ENCODE data around the gene CXCL5. TPM values are rescaled to one million over a fixed set of nuclear protein-coding genes. Genes with fewer than 3 reads are reported as not detected.

Gene CXCL5
- total RNA-seq, 6 experiments from 2014 or later: 0.10 to 1.00 (median 0.19) TPM; not detected in 3

DNA sequence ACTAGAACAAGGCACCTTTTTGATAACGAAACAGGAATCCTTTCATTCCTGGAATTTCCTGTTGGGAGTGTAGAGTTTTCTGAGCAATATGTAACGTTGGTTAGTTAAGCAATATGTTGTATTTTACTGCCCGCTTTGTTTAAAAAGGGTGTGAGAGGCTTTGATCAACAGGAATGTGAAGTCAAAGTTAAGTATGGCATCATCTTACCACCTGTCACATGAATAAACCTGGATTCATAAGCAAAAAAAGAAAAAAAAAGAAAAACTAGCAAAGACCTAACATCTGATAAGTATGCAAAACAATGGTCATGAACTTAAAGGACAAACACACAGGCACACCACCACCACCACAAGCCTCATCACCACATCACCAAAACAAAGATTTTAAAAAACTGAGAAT lies 7.1 kb upstream of the CXCL5 start:
- Histone ChIP-seq H3K4me3 (no peak overlapping the region), H3K9me3 (no peaks in the 10 kb centered on the region), H3K27ac (no peak overlapping the region), H3K4me1 (no peaks in the 10 kb centered on the region), H3K36me3 (no peaks in the 10 kb centered on the region), H3K27me3 (no peaks in the 10 kb centered on the region)
- no peak for DNase-seq
- 15% methylated on average over 3 of the region's 3 CpGs for WGBS (ENCODE audit: insufficient coverage, low coverage, low lambda C conversion rate, missing lambda C conversion rate)
- ATAC-seq: peak in 3 of 4 donors; percentile 29 to 78 (median 56)
- intact Hi-C loops (cut with DNase I): no loop called here
- TF ChIP-seq POLR2A (IDR thresholded peaks at IDR 0.05): no peak
- TF ChIP-seq, protein P1, sequence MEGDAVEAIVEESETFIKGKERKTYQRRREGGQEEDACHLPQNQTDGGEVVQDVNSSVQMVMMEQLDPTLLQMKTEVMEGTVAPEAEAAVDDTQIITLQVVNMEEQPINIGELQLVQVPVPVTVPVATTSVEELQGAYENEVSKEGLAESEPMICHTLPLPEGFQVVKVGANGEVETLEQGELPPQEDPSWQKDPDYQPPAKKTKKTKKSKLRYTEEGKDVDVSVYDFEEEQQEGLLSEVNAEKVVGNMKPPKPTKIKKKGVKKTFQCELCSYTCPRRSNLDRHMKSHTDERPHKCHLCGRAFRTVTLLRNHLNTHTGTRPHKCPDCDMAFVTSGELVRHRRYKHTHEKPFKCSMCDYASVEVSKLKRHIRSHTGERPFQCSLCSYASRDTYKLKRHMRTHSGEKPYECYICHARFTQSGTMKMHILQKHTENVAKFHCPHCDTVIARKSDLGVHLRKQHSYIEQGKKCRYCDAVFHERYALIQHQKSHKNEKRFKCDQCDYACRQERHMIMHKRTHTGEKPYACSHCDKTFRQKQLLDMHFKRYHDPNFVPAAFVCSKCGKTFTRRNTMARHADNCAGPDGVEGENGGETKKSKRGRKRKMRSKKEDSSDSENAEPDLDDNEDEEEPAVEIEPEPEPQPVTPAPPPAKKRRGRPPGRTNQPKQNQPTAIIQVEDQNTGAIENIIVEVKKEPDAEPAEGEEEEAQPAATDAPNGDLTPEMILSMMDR (IDR thresholded peaks at IDR 0.05): no peak

DNA sequence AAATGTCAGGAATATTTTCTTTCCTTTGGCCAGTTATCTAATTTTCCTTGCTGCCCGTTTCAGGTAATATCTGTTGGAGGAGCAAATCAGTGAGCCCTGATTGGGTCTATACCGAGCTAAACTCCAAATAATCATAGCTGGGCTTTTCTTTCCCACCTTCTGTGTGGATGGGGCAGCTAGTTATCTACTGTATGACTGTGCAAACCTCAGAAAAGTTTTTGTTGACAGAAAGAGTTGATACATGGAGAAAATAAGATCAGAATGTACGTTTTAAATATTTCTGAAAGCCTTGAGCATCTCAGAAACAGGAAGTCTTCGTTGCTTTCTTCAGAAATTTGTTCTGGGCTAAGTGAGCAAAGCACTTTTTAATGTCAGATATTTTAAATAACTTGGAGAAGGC lies 6.2 kb upstream of the CXCL5 start:
- Histone ChIP-seq H3K36me3 (no peaks in the 10 kb centered on the region), H3K27me3 (no peaks in the 10 kb centered on the region), H3K4me1 (no peaks in the 10 kb centered on the region), H3K4me3 (no peak overlapping the region), H3K9me3 (no peaks in the 10 kb centered on the region), H3K27ac (no peak overlapping the region)
- ATAC-seq (no peak), DNase-seq (no peak)
- 48% methylated on average over 4 of the region's 4 CpGs for WGBS (ENCODE audit: insufficient coverage, low coverage, low lambda C conversion rate, missing lambda C conversion rate)
- no peak for TF ChIP-seq POLR2A (IDR thresholded peaks at IDR 0.05)
- TF ChIP-seq, protein P1 (IDR thresholded peaks at IDR 0.05): no peak
- intact Hi-C loops (cut with DNase I): no loop called here

DNA sequence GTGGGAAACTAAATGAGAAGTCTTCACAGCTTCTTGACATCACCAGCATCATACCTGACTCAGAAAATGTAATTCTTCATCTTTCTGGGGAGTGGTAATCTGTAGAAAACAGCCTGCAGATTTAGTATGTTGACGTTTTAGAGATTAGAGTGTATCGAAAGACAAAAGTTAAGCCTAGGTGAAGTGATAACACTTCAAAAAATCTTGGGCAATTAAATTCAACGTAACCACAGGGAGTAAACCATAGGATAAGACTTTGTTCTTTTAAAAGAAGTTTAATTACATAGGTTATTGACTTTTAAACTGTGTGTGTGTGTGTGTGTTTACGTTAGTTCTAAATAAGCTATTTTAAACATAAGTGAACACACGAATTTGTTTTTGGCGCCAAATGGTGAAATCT lies 1.8 kb upstream of the CXCL5 start:
- TF ChIP-seq, protein P1 (IDR thresholded peaks at IDR 0.05): no peak
- no peak for TF ChIP-seq POLR2A (IDR thresholded peaks at IDR 0.05)
- intact Hi-C loops (cut with DNase I): no loop called here
- Histone ChIP-seq H3K4me3 (no peak overlapping the region), H3K27ac (no peak overlapping the region), H3K4me1 (peaks cover 0 to 8% (median 0%) of the 10 kb centered on the region in 4 donors), H3K36me3 (no peaks in the 10 kb centered on the region), H3K27me3 (no peaks in the 10 kb centered on the region), H3K9me3 (no peaks in the 10 kb centered on the region)
- no peak for DNase-seq
- whole genome bisulfite sequencing (ENCODE audit: insufficient coverage, low coverage, low lambda C conversion rate, missing lambda C conversion rate): 70% methylated on average over 6 of the region's 6 CpGs
- no peak for ATAC-seq

- H3K9me3 ChIP-seq: no peaks in the 10 kb centered on the region
- no peak for TF ChIP-seq POLR2A (IDR thresholded peaks at IDR 0.05)
- TF ChIP-seq, protein P1 (IDR thresholded peaks at IDR 0.05): no peak
- no peaks in the 10 kb centered on the region for H3K36me3 ChIP-seq
- H3K4me1 ChIP-seq: no peaks in the 10 kb centered on the region
- intact Hi-C loops (cut with DNase I): no loop called here
- ATAC-seq (no peak), DNase-seq (no peak)
- no peak overlapping the region for H3K4me3 ChIP-seq
- WGBS (ENCODE audit: insufficient coverage, low coverage, low lambda C conversion rate, missing lambda C conversion rate): 41% methylated on average over 1 of the region's 1 CpG
- H3K27me3 ChIP-seq: no peaks in the 10 kb centered on the region
- H3K27ac ChIP-seq: no peak overlapping the region
These were observed 6.4 kb downstream of the CXCL5 start for GRCh38 chr4:73992050-73992449.

DNA sequence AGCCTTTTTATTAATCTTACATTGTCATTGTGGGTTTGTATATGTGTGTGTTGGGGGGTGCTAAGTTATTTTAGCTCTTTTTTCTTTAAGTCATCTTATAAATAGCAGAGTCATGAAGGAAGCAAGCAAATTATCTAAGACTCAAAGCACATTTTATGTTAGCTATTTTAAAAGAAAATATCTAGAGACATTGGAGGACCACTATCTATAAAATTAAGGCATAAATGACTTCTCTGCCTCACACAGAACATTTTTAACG lies 6.8 kb downstream of the CXCL5 start:
- intact Hi-C loops (cut with DNase I): no loop called here
- H3K36me3 ChIP-seq: no peaks in the 10 kb centered on the region
- DNase-seq (no peak), ATAC-seq (no peak)
- H3K4me3 ChIP-seq: no peak overlapping the region
- H3K9me3 ChIP-seq: no peaks in the 10 kb centered on the region
- TF ChIP-seq POLR2A (IDR thresholded peaks at IDR 0.05): no peak
- TF ChIP-seq, protein P1 (IDR thresholded peaks at IDR 0.05): no peak
- no peaks in the 10 kb centered on the region for H3K4me1 ChIP-seq
- H3K27ac ChIP-seq: no peak overlapping the region
- no peaks in the 10 kb centered on the region for H3K27me3 ChIP-seq
- WGBS (ENCODE audit: insufficient coverage, low coverage, low lambda C conversion rate, missing lambda C conversion rate): 79% methylated on average over 1 of the region's 1 CpG
